HFFc6 (cell line): ENCODE measurements around the gene ACP3. TPM values are rescaled to one million over a fixed set of nuclear protein-coding genes. Genes with fewer than 3 reads are reported as not detected.
"Not testable (repeated sequence)": the region's sequence is repeated elsewhere in the genome, so short reads cannot be mapped to it uniquely, and the experiment has no call there.

ENCODE experiments used
- DNase-seq: peaks from one replicate; pipeline ENCODE4 v3.0.0-alpha.2; 2018
- H3K27ac Mint-ChIP-seq: 2 replicates; pipeline ENCODE4 v1.8.0; 2020; ENCODE audit warnings: mild to moderate bottlenecking, mixed read lengths
- H3K27me3 Mint-ChIP-seq: 2 replicates; pipeline ENCODE4 v1.8.0; 2021; ENCODE audit warnings: mild to moderate bottlenecking, moderate library complexity, mixed read lengths; ENCODE audit not compliant: insufficient read depth
- H3K36me3 Mint-ChIP-seq: 2 replicates; pipeline ENCODE4 v1.8.0; 2021; ENCODE audit warnings: low read depth, mixed read lengths
- H3K4me1 Mint-ChIP-seq: 2 replicates; pipeline ENCODE4 v1.8.0; 2020; ENCODE audit warnings: low read depth, mixed read lengths
- H3K4me3 Mint-ChIP-seq: 2 replicates; pipeline ENCODE4 v1.8.0; 2020; ENCODE audit warnings: mild to moderate bottlenecking, moderate library complexity, mixed read lengths
- H3K9me3 Mint-ChIP-seq: 2 replicates; pipeline ENCODE4 v1.8.0; 2020; ENCODE audit warnings: mild to moderate bottlenecking, mixed read lengths
- CTCF ChIP-seq: fragments of 200-600 bp; sonication (generic); IDR thresholded peaks from 2 replicates; pipeline ENCODE4 v1.5.0; 2021; ENCODE audit warnings: antibody characterized with exemption, mild to moderate bottlenecking
- total RNA-seq, 6 experiments: library from RNA; stranded (reverse); fragmentation: NEBNext Ultra II Directional; extraction: Animal tissue kit (Norgen Biotek cat#: 25700); gene quantifications; 2 replicates in 1 of 6; 3 replicates in 5 of 6; pipeline ENCODE4 v1.2.3, GENCODE V29; 2021

ACP3 gene
- total RNA-seq, 6 experiments from 2014 or later: not detected

GRCh38 chr3:132396255-132396654, 79.0 kb downstream of the ACP3 start:
- peaks cover 5% of the 10 kb centered on the region for H3K9me3 Mint-ChIP-seq
- no peak for DNase-seq
- H3K27me3 Mint-ChIP-seq: peaks cover 7% of the 10 kb centered on the region
- peaks cover 5% of the 10 kb centered on the region; the same call in 1 of the 2 replicates for H3K36me3 Mint-ChIP-seq
- no peak for TF ChIP-seq CTCF
- no peaks in the 10 kb centered on the region for H3K4me1 Mint-ChIP-seq
- no peak overlapping the region for H3K4me3 Mint-ChIP-seq
- no peak overlapping the region for H3K27ac Mint-ChIP-seq

- not testable (repeated sequence) for H3K36me3 Mint-ChIP-seq, H3K4me3 Mint-ChIP-seq, H3K27ac Mint-ChIP-seq, H3K9me3 Mint-ChIP-seq, H3K4me1 Mint-ChIP-seq, DNase-seq, H3K27me3 Mint-ChIP-seq
Observed at GRCh38 chr3:132396776-132397175, 79.6 kb downstream of the ACP3 start.

DNA sequence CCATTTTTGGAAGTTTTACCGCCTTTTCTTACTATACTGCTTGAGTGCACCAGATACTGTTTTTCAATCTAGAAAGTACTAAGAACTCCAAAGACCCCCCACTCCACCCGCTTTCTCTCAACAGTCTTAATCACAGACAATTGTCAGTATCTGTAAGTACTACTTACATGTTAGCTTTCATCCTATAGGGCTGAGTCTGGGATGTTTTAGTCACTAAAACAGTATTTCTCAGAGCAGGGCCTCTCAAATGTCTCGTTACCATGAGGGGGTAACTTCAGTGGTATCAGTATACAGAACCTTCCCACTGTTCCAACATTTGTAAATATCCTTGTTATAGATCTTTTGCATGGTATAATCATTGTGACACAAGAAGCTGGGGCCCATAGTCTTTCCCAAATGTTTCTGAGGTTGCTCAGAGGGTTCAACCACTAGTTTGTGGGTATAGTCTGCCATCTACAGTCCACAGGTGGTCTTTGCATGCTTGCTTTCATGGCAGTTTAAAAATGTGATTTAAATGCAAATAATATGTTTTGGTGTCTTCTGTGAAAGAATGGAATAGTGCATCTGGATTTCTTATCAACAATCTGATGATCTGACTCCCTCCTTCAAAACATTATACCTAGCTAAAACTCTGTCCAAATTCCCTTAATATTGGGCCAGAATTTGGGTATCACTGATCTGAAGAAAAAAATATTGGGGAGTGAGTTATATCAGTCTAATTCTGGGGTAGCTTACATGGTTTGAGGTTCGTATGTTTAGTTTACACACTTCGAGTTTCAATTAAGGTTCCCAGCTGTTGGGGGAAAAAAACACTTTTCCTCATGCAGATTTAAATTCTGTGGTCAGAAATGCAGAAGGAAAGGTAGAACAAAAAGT, 82.1 kb downstream of the ACP3 start:
- peak; percentile 60 for DNase-seq
- Mint-ChIP-seq H3K4me1 (no peaks in the 10 kb centered on the region), H3K9me3 (peaks cover 5% of the 10 kb centered on the region), H3K36me3 (peaks cover 5% of the 10 kb centered on the region; the same call in 1 of the 2 replicates), H3K27me3 (peaks cover 5% of the 10 kb centered on the region), H3K27ac (no peak overlapping the region), H3K4me3 (no peak overlapping the region)
- TF ChIP-seq CTCF: peak; percentile 88

DNA sequence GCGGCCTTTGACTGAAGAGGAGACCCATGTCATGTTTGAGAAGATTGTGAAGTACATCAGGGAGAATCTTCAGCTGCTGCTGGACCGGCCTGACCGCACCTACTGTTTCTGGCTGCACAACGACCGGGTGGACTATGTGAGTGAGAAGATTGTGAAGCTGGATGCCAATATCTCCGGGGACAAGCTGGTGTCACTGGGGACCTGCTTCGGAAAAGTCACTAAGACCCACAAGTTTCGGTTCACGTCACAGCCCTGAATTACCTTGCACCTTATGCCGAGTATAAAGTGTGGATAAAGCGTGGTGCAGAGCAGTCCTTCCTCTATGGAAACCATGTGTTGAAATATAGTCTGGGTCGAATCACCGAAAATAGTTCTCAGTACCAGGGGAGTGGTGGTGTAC, 84.0 kb downstream of the ACP3 start:
- Mint-ChIP-seq H3K27me3 (peaks cover 9% of the 10 kb centered on the region), H3K36me3 (no peaks in the 10 kb centered on the region), H3K9me3 (peaks cover 5% of the 10 kb centered on the region), H3K4me3 (no peak overlapping the region), H3K4me1 (no peaks in the 10 kb centered on the region), H3K27ac (no peak overlapping the region)
- no peak for TF ChIP-seq CTCF
- no peak for DNase-seq

- H3K27me3 Mint-ChIP-seq: peaks cover 7% of the 10 kb centered on the region
- no peaks in the 10 kb centered on the region for H3K4me1 Mint-ChIP-seq
- no peak for TF ChIP-seq CTCF
- no peaks in the 10 kb centered on the region for H3K9me3 Mint-ChIP-seq
- DNase-seq: no peak
- no peak overlapping the region for H3K4me3 Mint-ChIP-seq
- no peaks in the 10 kb centered on the region for H3K36me3 Mint-ChIP-seq
- no peak overlapping the region for H3K27ac Mint-ChIP-seq
Observed at GRCh38 chr3:132404276-132404675, 87.1 kb downstream of the ACP3 start.

- Mint-ChIP-seq H3K27me3 (peaks cover 7% of the 10 kb centered on the region), H3K27ac (no peak overlapping the region), H3K4me3 (no peak overlapping the region), H3K4me1 (no peaks in the 10 kb centered on the region), H3K9me3 (no peaks in the 10 kb centered on the region), H3K36me3 (no peaks in the 10 kb centered on the region)
- no peak for TF ChIP-seq CTCF
- DNase-seq: no peak
Observed at GRCh38 chr3:132405188-132405587, 88.0 kb downstream of the ACP3 start.
